ENCODE results near the gene MS4A6A.

DNA sequence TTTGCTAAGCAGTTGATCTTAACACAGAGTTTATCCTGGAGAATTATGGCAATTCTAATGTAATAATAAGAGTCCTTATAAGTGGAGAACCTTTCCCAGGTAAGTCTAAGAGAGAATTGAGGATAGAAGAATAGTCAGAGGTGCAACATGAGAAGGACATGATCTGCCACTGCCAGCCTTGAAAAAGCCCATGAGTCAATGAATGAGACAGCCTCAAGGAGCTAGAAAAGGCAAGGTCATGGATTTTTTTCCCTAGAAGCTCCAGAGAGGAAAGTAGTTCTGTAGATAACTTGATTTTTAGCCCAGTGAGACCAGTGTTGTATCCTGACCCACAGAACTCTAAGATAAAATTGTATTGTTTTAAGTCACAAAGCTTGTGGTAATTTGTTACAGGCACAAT, 16.9 kb downstream of the MS4A6A start:
- TF ChIP-seq, protein P1, sequence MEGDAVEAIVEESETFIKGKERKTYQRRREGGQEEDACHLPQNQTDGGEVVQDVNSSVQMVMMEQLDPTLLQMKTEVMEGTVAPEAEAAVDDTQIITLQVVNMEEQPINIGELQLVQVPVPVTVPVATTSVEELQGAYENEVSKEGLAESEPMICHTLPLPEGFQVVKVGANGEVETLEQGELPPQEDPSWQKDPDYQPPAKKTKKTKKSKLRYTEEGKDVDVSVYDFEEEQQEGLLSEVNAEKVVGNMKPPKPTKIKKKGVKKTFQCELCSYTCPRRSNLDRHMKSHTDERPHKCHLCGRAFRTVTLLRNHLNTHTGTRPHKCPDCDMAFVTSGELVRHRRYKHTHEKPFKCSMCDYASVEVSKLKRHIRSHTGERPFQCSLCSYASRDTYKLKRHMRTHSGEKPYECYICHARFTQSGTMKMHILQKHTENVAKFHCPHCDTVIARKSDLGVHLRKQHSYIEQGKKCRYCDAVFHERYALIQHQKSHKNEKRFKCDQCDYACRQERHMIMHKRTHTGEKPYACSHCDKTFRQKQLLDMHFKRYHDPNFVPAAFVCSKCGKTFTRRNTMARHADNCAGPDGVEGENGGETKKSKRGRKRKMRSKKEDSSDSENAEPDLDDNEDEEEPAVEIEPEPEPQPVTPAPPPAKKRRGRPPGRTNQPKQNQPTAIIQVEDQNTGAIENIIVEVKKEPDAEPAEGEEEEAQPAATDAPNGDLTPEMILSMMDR (IDR thresholded peaks at IDR 0.05) = no peak
- no peak for TF ChIP-seq POLR2A (IDR thresholded peaks at IDR 0.05)
